ENCODE results near the gene PNPLA5. TPM values are rescaled to one million over a fixed set of nuclear protein-coding genes. Genes with fewer than 3 reads are reported as not detected.

PNPLA5 gene
- total RNA-seq, 1 donor from 2014 or later: not detected

DNA sequence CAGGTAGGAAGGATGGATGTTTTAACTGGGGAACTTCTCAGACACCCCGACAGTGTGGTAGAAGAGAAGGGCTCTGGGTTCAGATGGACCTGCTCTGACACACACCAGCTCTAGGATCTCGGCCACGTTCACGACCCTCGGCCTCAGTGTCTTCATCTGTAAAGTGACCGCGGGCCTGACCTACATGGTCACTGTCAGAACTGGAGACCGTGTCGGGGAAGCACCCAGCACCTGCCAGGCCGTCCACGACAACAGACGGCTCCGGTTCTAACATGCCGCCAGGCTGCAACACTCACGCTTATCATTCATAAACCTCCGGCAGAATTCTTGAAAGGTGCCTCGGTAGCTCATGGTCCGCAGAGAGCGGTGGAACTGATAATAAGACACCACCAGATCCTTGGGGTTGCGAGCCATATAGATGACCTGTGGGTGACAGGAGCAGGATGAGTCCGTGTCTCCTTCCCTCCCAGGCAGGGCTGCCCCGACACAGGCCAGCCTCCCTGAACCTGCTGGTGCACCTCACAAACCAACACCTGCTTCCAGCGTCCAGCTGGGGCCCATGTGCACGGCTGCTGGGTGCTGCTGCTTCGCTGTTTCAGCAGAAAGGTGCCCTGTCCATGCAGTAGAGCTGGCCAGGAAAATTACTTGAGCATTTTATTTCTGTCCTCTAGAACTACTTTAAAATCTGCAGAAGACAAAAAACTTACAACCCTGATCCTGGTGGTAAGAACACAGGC is 53.1 kb downstream of the PNPLA5 start:
- no peak for ATAC-seq

DNA sequence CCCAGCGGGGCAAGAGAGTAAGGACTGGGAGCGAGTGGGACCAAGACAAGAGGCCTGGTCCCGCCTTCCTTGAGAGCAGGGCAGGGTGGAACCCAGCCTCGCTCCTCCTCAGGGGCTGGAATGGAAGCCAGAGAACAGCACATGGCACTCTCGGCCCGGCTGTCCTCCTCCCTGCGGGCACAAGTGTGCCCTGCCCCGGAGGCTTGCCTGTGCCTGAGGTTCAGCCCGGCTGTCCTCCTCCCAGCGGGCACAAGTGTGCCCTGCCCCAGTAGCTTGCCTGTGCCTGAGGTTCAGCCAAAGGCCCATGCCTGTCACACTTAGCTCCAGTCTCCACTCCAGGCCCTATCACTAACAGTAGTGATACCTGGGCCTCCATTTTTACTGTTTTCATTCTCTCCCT is 53.7 kb downstream of the PNPLA5 start:
- ATAC-seq: no peak

DNA sequence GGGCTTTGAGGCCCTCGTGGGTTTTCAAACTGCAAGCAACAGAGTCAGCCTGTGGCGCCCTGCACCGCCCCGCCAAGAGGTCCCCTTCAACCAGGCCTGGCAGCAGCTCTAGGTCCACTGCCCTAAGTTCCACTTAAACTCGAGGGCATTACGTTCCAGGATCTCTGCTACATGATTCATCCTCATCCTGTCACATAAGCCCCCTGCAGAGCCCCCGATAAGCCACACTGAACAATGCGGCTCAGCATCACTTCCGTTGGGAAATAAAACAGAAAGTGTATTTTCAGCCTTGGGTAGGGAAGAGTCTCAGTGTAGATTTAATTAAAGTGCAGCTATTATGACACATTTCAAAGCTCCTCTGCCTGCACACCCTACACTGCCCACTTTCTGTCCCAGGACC is 54.1 kb downstream of the PNPLA5 start:
- no peak for ATAC-seq

DNA sequence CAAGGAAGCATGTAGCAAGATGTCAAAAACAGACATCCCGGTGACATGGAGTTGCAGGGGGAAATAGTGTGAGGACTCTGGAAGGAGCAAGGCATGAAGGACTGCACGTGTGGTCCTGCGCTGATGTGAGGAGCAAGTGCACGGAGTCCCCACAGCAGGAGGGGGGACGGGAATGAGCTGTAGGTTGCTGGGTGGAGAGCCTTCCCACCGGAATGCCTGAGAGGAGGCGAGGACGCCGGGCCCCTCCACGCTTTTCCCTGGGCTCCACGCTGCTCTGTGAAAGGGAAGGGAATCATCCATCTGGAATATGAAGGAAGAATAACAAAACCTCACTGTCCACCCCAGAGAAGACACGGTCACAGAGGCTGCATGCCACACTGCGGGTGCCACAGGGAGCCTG is 56.1 kb downstream of the PNPLA5 start:
- no peak for ATAC-seq

DNA sequence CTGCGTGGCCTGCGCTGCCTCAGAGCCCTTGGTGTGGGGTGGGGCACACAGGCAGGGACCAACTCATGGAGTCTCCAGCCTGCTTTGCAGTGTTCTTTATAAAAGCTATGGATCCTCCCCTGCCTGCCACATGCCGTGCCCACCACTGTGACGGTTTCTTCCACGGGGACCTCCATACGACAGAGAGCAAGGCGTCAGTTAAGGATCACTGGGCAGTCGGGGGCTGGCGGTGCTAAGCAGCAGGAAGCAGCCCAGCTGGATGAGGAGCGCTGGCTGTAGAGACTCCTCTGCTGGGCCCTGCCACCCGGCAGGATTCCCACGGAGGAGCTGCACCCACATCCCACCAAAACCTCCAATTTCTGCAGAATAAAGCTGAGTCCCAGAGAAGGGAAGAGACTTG is 56.6 kb downstream of the PNPLA5 start:
- no peak for ATAC-seq

DNA sequence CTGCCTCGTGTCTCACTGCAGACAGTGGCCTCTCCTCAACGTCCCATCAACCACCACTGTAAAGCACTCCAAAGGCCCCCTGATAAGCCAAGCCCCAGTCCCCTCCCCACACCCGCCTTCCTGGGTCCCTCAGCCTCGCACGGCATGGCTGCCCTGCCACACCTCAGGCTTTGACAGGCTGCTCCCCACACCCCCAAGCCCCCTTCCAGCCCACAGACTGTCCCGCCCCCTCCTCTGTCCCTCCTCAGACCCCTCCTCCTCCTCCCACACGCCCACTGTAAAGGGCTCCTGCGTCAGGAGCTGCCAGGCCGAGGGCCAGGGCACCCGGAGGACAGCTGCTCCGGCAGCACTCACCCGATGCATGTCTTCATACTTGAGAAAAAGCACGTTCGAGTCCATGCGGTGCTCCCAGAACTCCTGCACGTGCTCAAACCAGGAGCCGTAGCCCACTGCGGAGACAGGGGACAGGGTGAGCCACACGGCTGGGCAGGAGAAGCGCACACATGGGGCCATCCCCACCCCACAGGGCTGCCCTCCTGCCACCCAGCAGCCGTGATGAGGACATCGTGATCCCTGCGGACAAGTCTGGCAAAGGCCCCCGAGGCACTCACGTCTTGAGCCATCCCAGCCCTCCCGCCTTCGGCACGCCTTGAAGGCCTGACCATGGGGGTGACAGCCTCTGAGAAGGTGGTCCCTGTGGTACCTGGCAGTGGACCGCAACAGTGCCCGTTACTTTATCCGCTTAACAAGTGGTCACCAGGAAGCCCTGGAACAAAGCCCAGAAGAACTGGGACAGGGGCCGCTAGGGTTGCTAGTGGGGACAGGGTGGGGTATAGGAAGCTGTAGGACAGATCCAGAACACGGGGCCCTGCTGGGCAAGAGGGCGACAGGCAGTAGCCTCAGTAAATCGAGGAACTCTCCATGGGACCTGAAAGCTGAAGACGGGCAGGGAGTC is 58.2 kb downstream of the PNPLA5 start:
- ATAC-seq: no peak

DNA sequence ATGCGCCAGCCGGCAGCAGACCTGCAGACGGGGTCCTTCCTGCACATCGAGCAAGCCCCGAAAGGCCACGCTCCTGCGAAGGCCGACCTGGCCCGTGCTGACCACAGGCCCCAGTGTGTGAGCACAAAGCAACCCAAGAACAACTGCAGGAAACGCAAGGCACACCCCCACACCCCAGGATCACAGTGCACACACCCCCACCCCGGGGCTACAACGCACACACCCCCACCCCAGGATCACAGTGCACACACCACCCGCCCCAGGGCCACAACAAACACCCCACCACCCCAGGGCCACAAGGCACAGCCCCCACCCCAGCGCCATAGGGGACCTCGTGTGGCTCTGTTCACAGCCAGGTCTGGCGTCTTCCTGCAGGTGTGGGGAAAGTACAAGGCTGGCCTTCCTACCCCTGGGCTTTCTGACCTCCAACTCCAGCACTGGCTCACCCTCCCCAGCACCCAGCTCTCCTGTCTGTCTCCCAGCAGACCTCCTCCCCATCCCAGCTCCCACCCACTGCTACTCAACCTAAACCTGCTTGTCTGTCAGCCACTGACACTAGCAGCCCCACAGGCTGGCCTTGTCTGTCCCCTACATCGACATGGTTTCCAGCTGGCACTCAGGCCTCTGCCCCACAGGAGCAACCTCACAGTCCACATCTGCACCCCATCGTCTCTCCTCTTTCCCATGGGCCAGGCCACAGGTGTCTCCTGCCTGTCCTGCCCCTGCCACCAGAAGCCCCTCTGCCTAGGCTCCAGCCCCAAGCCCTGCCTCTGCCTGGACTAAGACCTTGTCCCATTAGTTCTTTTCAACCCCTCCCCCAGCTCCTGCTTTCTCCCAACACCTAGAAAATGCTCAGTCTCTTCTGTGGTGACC is 59.2 kb downstream of the PNPLA5 start:
- no peak for ATAC-seq

- no peak for ATAC-seq
Observed at GRCh38 chr22:43831561-43832392, 60.0 kb downstream of the PNPLA5 start.

DNA sequence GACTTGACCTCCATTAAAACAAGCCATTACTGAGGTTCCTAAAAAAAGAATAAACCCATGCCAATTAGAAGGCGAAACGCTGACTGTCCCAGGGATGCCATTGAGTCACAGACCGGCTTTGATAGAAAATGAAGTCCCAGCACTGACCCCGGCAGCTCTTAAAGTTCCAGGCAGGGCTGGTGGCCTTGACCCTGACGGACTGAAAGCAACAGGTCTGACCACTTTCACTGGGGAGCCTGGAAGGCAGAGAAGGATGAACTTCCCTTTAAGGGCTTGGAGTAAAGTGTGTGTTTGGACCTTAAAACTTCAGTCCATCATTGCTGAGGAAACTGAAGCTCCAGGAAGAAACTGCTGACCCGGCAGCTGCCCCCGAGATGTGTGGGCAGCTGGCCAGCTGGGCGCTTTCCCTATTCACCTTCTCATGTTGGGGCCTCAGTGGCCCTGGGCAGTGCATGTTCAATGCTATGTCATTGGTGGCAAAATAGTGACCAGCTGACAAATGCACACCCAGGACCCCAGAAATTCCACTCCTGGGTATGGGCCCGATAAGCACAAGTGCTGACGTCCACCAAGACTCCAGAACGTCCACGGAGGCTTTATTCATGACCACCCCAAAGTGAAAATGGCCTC is 60.8 kb downstream of the PNPLA5 start:
- no peak for ATAC-seq

GRCh38 chr22:43829904-43830851 is 61.6 kb downstream of the PNPLA5 start:
- ATAC-seq: no peak

Other genes with a start within 250 kb of the PNPLA5 start
- 1.6 TPM for gene EFCAB6, start 79.7 kb downstream of the PNPLA5 start, total RNA-seq
- not detected for gene SULT4A1, start 29.5 kb downstream of the PNPLA5 start, total RNA-seq
- 1.3 TPM for gene PNPLA3, start 31.8 kb upstream of the PNPLA5 start, total RNA-seq
- 37.2 TPM for gene SAMM50, start 63.4 kb upstream of the PNPLA5 start, total RNA-seq
- gene PARVB, start 132.3 kb upstream of the PNPLA5 start, total RNA-seq: 6.7 TPM

Measured in esophagus mucosa (tissue), 1 donor.